ENCODE measurements around the gene OR5AR1.

Gene OR5AR1

GRCh38 chr11:56663386-56663785 is at the start of gene OR5AR1:
TSS of gene OR5AR1 (plus strand) at chr11:56663686. CDS start at chr11:56663686, 0 bp downstream.
- in situ Hi-C loops (cut with HindIII; ENCODE audit: low sequenced_read_pairs) = no loop called here
- no peak for DNase-seq (ENCODE audit: low read depth)
- no peak within 1 kb of the TSS for H3K4me3 ChIP-seq (ENCODE audit: low read depth, low read length)
- no peak for TF ChIP-seq CTCF (IDR thresholded peaks at IDR 0.05; ENCODE audit: low read depth, low read length, missing control alignments)

GRCh38 chr11:56624661-56625110 is 38.8 kb upstream of the OR5AR1 start:
- no peak for TF ChIP-seq CTCF (IDR thresholded peaks at IDR 0.05; ENCODE audit: low read depth, low read length, missing control alignments)
- in situ Hi-C loops (cut with HindIII; ENCODE audit: low sequenced_read_pairs) = no loop called here
- no peak overlapping the region for H3K4me3 ChIP-seq (ENCODE audit: low read depth, low read length)
- DNase-seq (ENCODE audit: low read depth) = peak; percentile 2

GRCh38 chr11:56625946-56626345 is 37.5 kb upstream of the OR5AR1 start:
- DNase-seq (ENCODE audit: low read depth) = no peak
- in situ Hi-C loops (cut with HindIII; ENCODE audit: low sequenced_read_pairs) = no loop called here
- no peak for TF ChIP-seq CTCF (IDR thresholded peaks at IDR 0.05; ENCODE audit: low read depth, low read length, missing control alignments)
- H3K4me3 ChIP-seq (ENCODE audit: low read depth, low read length) = no peak overlapping the region

- no peak overlapping the region for H3K4me3 ChIP-seq (ENCODE audit: low read depth, low read length)
- in situ Hi-C loops (cut with HindIII; ENCODE audit: low sequenced_read_pairs) = no loop called here
These were observed 31.2 kb upstream of the OR5AR1 start for GRCh38 chr11:56632329-56632728.

GRCh38 chr11:56636861-56637260 is 26.6 kb upstream of the OR5AR1 start:
- no peak overlapping the region for H3K4me3 ChIP-seq (ENCODE audit: low read depth, low read length)
- TF ChIP-seq CTCF (IDR thresholded peaks at IDR 0.05; ENCODE audit: low read depth, low read length, missing control alignments) = no peak
- DNase-seq (ENCODE audit: low read depth) = no peak
- in situ Hi-C loops (cut with HindIII; ENCODE audit: low sequenced_read_pairs) = no loop called here

More at GRCh38 chr11:56632329-56632728, 31.2 kb upstream of the OR5AR1 start:
- DNase-seq (ENCODE audit: low read depth) = no peak
- TF ChIP-seq CTCF (IDR thresholded peaks at IDR 0.05; ENCODE audit: low read depth, low read length, missing control alignments) = no peak

- TF ChIP-seq CTCF (IDR thresholded peaks at IDR 0.05; ENCODE audit: low read depth, low read length, missing control alignments) = no peak
- no peak for DNase-seq (ENCODE audit: low read depth)
- in situ Hi-C loops (cut with HindIII; ENCODE audit: low sequenced_read_pairs) = no loop called here
- H3K4me3 ChIP-seq (ENCODE audit: low read depth, low read length) = no peak overlapping the region
These were observed 26.0 kb upstream of the OR5AR1 start for GRCh38 chr11:56637500-56637899.

GRCh38 chr11:56642339-56642738 is 21.1 kb upstream of the OR5AR1 start, which contains the start of gene OR5AP2:
TSS of gene OR5AP2 (minus strand) at chr11:56642439. CDS start at chr11:56642439, 0 bp downstream.
- in situ Hi-C loops (cut with HindIII; ENCODE audit: low sequenced_read_pairs) = no loop called here
- TF ChIP-seq CTCF (IDR thresholded peaks at IDR 0.05; ENCODE audit: low read depth, low read length, missing control alignments) = no peak
- H3K4me3 ChIP-seq (ENCODE audit: low read depth, low read length) = no peak within 1 kb of the TSS
- DNase-seq (ENCODE audit: low read depth) = no peak

All from astrocyte of the cerebellum (primary cell).